Stimulated activated naive CD4-positive, alpha-beta T cell (primary cell): ENCODE results near the gene GPD2.
A peak's percentile ranks its signal among the peaks of the same experiment; 100 is the strongest.
"Not testable (repeated sequence)": the region's sequence is repeated elsewhere in the genome, so short reads cannot be mapped to it uniquely, and the experiment has no call there.

Experiments
- DNase-seq, 6 experiments: peaks; one replicate each; lab custom pipeline; 2025; lab: John Stamatoyannopoulos, UW

The GPD2 gene

GRCh38 chr2:156476021-156476849 is 40.1 kb downstream of the GPD2 start:
- no peak for DNase-seq

GRCh38 chr2:156476850-156477206 is 40.6 kb downstream of the GPD2 start:
- no peak for DNase-seq

DNA sequence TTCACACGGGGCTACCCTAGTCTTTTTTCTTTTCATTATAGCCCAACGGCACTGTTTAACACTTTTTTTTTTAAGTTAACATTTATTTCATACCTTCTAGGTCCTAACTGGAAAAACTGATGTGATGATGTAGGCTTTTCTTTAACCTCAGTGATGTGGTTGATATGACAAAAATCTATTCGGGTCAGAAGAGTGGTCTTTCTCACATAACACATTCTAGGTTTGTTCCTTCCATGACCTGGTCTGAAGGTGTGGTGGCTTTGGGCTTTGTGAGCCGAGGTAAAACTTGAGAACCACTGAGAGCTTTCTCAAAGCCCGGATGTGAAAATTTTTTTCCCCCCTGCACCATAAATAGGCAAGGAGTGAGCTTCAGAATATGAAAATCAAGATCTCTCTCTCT is 44.2 kb downstream of the GPD2 start:
- DNase-seq, result no peak

DNA sequence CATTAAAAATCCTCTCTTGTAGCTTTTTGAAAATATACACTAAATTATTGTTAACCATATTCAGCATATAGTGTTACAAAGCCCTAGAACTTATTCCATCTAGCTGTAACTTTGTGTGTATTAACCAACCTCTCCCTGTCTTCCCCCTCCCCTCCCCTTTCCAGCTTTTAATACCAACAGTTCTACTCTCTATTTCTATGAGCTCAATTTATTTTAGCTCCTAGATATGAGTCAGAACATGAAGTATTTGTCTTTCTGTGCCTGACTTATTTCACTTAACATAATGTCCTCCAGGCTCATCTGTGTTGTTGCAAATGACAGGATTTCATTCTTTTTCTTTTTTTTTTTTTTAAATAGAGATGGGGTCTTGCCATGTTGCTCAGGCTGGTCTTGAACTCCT is 45.1 kb downstream of the GPD2 start:
- no peak for DNase-seq

- DNase-seq, result no peak
Observed at GRCh38 chr2:156483741-156484173, 47.6 kb downstream of the GPD2 start.

- no peak for DNase-seq
Observed at GRCh38 chr2:156486147-156486546, 50.0 kb downstream of the GPD2 start.

GRCh38 chr2:156486614-156487013 is 50.4 kb downstream of the GPD2 start:
- no peak for DNase-seq

GRCh38 chr2:156489195-156489594 is 53.0 kb downstream of the GPD2 start:
- DNase-seq, result no peak

DNA sequence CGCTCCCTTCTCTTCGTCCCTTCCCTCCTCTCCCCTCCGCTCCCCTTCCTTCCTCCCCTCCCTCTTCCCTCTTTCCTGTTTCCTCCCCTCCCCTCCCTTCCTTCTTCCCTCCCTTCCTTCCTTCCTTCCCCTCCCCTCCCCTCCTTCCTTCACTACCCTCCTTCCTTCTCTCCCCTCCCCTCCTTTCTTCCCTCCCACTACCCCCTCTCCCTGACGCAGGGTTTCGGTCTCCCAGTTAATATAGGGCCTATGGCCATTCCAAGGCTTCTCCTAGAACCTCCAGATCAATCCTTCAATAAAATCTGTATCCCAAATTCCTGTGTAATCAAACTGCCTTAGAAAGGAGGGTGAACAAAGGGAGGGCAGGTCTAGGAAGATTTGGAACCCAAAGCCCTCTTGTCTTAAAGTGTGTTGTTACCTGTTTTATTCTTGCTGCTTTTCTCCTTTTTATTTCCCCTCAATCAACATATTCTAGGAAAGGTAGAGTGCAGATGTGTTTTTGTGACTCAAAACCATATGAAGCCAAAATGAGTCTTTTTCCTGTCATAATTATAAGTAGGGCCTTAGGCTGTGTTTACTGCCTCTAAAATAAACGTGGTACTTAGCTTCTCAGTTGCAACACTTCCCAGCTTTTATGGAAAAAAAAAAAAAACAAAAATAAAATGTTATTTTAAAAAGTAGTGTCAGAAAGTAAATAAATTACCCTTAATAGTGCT is 53.7 kb downstream of the GPD2 start:
- no peak for DNase-seq

- DNase-seq, result no peak
Observed at GRCh38 chr2:156490466-156490840, 54.3 kb downstream of the GPD2 start.

GRCh38 chr2:156491176-156491575 is 55.0 kb downstream of the GPD2 start:
- no peak for DNase-seq

GRCh38 chr2:156492979-156493378 is 56.8 kb downstream of the GPD2 start:
- DNase-seq, result no peak

GRCh38 chr2:156495998-156496397 is 59.8 kb downstream of the GPD2 start:
- peak in 2 of 6 experiments; percentile 12 to 14 for DNase-seq

- no peak for DNase-seq
Observed at GRCh38 chr2:156505696-156506095, 69.5 kb downstream of the GPD2 start.

GRCh38 chr2:156511122-156511521 is 74.9 kb downstream of the GPD2 start:
- no peak for DNase-seq

GRCh38 chr2:156511803-156512202 is 75.6 kb downstream of the GPD2 start:
- DNase-seq, result no peak

DNA sequence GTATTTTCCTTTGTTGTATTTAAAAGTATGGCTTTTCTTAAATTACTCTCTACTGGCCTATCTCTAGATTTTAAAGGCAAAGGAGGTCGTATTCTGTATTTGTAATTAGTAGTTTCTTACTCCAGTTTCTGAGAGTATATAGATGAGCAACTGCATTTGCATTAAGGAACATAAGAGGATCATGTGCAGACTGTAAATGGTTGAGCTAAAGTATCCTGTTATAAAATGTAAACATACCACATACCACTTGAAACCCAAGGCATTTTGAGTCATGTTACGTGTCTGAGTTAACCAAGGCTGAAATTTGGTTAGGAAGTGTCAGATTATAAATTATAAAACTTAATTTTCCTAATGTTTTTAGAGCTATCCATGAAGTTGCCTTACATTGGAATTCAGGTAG is 76.3 kb downstream of the GPD2 start:
- no peak for DNase-seq

GRCh38 chr2:156513219-156513618 is 77.0 kb downstream of the GPD2 start:
- DNase-seq, result no peak

DNA sequence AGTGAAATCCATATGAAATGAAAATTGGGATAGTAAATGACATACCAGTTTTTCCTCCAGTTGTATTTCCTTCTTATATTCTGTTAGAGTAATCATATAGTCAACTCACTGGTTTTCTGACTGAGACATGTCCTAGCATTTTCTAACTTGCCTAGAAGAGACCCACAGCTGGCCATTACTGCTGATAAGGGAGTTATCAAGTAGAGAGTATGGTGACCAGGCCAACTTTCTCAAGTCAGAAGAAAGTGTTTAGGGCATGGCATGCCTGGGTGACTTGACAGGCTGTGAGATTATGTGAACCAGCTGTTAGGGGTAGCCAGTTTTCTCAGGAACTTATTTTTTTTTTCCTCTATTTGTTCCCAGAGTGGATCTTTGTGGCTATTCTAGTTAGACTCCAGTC is 81.2 kb downstream of the GPD2 start:
- no peak for DNase-seq

DNA sequence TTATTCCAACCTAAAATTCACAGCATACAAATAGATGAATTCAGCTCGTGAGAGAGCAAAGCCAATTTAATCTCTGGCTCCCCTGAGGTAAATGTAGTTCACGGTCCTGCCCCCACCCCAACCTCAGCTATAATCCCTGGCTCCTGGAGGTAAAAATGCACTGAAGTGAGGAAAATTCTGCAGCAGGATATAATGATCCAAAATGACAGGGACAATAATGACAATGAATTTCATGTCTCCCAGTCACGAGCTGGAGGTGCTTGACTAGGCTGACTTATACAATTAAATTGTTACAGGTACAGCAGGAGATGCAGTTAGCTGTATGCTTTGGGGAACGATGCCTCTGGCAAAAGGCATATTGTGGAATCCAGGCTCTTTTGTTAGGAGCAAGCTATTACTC is 82.0 kb downstream of the GPD2 start:
- DNase-seq, result no peak

- DNase-seq, result no peak
Observed at GRCh38 chr2:156522864-156523440, 86.8 kb downstream of the GPD2 start.

DNA sequence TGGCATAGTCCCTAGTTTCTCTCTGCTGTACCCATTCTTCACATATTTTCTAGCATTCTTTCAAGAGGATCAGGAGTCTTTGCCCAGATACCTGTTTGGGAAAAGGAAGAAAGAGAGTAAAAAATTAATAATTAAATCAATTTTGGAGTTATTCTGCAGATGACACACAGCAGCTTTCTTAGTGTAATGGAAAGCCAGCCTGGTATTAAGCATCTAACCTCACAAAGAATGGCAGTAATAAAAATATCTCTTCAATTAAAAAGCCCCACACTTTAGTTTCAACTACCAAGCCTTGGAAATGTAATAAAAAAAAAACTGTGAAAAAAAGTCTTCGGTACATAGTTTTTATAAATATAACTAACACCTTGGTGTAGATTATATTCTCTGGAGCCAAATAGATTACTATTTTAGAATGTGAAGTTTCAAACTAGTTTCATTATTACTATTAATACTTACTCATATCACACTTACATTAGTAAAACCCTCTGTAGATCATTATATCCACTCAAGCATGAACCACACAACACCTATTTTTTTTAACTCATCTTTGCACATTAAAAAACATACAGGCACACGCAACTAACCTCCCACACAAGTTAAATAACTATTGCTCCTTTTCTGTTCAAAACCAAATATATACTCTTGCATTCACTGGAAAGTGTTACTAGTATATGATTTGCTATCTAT is 90.9 kb downstream of the GPD2 start:
- DNase-seq, result no peak

- not testable (repeated sequence) for DNase-seq
Observed at GRCh38 chr2:156528583-156528982, 92.4 kb downstream of the GPD2 start.
